IPS DF 19.7 (cell line): ENCODE results near the gene MAG.
A peak's percentile ranks its signal among the peaks of the same experiment; 100 is the strongest.

ENCODE experiments used
- DNase-seq: peaks from one replicate; pipeline ENCODE4 v3.0.0-alpha.2; 2013; ENCODE audit warnings: low read depth, low spot score

Gene MAG

DNA sequence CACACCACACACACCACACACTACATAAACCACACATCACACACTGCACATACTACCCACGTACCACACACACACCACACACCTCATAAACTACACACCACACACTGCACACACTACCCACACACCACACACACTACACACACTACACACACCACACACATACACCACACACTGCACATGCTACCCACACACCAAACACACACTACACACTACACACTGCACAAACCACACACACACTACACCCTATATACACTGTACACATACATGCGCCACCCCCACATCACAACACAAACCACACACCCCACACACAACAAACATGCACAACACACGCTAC, 5.5 kb downstream of the MAG start:
- DNase-seq = no peak

DNA sequence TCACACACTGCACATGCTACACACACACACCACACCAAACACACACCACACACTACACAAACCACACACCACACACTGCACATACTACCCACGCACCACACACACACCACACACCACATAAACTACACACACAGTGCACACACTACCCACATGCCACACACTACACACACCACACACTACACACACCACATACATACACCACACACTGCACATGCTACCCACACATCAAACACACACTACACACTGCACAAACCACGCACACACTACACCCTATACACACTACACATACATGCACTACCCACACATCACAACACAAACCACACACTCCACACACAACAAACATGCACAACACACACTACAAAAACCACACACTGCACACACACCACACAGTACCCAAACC, 6.0 kb downstream of the MAG start:
- DNase-seq = no peak

DNA sequence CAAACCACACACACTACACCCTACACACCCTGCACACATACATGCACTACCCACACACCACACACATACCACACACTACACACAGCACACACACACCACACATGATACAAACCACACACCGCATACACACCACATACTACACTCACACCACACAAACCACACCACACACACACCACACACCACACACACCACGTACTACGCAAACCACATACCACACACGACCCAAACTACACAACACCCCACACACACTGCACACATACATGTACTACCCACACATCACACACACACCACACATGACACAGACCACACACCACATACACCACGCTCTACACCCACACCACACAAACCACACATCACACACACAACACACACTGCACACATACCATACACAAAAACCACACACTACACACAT, 6.6 kb downstream of the MAG start:
- DNase-seq = no peak

DNA sequence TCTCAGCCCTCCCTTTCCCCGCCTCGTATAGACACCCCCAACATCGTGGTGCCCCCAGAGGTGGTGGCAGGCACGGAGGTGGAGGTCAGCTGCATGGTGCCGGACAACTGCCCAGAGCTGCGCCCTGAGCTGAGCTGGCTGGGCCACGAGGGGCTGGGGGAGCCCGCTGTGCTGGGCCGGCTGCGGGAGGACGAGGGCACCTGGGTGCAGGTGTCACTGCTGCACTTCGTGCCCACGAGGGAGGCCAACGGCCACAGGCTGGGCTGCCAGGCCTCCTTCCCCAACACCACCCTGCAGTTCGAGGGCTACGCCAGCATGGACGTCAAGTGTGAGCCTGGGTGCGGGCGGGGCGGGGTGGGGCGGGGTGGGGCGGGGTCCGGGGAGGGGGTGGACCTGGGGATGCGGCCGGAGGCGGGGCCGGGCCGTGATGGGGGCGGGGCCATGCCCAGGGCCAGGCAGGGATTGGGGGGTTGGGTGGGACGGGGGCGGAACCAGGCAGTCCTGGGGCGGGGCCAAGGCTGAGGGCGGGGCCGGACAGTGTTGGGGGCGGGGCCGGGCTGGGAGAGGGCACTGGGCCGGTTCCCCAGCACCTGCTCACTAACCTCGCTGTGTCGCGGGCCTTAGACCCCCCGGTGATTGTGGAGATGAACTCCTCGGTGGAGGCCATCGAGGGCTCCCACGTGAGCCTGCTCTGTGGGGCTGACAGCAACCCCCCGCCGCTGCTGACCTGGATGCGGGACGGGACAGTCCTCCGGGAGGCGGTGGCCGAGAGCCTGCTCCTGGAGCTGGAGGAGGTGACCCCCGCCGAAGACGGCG, 7.8 kb downstream of the MAG start:
- no peak for DNase-seq

DNA sequence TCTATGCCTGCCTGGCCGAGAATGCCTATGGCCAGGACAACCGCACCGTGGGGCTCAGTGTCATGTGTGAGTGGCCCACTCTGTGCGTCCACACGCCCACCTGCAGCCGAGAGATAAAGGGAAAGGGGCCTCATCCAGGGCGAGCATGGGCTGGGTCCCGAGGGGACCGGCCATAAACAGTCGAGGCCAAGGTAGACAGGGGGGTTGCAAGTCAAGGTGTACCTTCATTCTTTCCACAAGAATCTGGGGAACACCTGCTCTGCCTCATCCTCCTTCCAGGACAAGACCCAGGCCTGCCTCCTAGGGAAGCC, 8.3 kb downstream of the MAG start:
- DNase-seq = no peak

DNA sequence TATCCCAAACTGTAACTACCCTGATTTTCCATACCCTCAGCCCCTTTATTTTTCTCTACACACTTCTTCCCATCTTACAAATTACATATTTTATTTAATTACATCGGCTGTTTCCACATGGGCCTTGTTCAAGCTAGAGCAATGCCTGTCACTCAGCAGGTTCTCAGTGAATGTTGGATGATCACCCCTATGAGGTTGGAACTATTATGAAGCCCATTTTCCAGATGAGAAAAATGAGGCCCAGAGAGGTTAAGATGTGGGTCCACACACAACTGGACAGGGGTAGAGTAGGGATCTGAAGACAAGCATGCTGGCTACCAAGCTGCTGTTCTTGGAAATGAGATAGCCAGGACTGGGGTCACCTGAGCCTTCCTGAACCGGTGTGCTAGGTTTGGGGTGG, 10.0 kb downstream of the MAG start:
- DNase-seq = no peak

DNA sequence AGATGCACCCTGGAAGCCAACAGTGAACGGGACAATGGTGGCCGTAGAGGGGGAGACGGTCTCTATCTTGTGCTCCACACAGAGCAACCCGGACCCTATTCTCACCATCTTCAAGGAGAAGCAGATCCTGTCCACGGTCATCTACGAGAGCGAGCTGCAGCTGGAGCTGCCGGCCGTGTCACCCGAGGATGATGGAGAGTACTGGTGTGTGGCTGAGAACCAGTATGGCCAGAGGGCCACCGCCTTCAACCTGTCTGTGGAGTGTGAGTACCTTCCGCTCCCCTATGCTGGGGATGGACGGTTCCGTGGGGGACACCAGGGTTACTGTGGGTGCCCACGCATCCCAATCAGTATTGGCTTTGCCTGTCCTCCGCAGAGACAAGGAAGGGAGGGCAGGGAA, 10.5 kb downstream of the MAG start:
- no peak for DNase-seq

DNA sequence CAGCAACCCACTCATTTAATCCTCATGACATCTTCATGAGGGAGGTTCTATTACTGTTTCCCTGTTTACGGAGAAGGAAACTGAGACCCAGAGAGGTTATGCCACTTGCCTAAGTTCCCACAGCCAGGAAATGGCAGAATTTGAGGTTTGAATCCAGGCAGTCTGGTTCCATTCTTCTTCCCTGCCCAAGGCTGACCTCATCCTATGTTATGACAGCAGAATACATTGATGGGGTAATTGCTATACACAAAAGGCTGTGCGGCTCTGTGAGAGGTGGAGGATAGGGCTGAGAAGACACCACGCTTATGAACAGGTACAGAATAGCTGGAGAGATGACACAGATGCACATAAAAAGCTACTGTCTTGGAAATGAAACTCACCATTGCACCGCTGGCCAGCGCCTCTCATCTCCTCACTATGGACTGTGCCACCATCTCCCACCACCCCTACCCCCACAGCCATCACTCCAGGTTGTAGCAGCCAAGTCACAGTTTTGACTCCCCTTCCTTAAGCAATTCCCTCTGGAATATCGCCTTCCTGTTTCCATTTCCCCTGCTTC, 11.5 kb downstream of the MAG start:
- no peak for DNase-seq

DNA sequence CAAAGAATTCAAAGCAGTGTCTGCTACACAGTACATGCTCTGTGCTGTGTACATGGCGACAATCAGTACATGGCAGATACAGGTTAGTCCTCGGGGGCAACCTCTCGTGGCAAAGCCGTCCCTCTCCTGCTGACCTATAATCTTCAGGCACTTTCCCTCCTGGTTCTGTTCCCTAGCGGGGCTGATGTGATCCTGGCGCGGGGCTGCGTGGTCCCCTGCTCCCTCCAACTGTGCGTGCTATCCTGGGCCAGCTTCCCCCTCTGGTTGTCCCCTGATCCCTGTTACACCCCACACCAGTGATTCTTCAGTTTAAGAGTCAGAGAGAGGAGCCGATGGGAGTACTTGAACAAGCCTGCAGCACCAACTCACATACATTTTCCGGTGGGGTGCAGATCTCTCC, 12.1 kb downstream of the MAG start:
- DNase-seq = no peak

DNA sequence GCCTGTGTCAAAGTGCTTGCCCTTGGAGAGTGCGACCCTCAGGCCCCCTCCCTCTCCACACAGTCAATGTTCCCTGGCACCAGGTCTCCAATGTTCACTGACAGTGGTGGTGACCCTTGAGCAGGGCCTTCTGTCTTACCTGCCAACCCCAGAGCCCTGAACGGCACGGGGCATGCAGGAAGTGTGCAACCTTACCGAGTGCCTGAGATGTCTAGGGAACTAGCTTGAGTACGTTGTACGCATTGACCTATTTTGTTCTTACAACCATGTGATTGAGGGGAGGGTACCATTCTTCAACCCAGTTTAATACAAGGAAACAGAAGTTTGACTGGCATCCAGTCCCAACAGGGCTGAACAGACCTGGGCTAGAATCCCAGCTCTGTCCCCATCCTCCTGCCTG, 13.2 kb downstream of the MAG start:
- DNase-seq = no peak

DNA sequence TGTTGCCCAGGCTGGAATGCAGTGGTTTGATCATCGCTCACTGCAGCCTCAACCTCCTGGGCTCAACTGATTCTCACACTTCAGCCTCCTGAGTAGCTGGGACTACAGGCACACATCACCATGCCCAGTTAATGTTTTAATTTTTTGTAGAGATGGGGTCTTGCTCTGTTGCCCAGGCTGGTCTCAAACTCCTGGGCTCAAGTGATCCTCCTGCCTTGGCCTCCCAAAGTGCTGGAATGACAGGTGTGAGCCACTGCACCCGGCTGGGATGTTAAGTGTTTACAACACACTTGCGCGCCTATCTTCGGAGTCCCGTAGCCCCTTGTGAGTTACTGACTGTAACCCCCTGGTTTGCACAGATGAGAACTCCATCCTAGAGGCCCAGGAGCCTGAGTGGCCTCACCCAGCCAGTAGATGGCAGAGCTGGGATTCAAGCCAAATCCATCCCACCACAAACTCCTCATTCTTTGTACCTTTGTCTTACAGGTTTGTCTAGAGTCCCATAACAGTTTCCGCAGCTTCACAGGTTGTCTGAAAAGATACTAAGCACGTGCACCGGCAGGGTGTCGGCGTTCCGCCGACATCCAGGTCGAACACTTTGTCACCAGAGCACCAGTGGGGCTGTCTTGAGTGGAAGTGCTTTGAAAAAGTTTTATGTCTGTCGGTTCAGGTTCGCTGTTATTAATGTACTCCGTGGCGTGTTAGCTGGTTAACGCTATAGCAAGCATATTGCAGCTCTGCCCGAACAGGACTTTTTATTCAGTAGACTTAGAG, 14.7 kb downstream of the MAG start:
- peak; percentile 50 for DNase-seq

DNA sequence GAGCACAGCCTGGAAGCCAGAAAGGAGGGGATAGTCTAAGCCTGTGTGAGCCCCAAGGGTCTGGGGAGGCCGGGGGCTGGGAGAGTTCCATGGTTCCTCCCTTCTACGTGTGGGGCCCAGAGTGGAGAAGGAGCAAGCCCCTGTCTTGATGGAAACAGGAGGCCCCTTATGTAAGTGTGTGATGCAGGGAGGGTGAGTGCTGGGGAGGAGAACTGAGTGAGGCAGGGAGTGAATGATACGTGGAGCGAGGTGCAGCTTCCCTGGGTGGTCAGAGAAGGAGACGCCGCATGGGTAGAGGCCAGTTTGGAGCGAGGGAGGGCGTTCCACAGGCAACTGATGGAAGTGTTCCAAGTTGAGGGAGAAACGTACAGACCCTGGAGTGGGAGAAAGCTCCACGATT, 16.0 kb downstream of the MAG start:
- DNase-seq = no peak

DNA sequence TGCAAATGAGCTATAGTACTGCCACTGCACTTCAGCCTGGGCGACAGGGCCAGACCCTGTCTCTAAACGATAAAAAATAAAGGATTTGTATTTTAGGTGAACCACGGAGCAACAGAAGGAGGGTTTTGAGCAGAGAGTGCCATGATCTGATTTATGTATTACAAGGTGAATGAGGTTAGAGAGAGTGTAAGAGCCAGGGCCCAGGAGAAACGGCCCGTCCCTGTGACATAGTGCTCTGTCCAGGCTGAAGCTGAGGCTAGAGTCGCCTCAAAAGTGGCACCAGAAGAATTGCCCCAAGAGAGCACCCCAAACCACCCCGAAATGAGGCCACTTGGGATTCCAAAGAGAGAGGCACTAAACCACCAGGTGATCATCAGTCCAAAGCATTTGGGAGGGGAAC, 16.9 kb downstream of the MAG start:
- no peak for DNase-seq

DNA sequence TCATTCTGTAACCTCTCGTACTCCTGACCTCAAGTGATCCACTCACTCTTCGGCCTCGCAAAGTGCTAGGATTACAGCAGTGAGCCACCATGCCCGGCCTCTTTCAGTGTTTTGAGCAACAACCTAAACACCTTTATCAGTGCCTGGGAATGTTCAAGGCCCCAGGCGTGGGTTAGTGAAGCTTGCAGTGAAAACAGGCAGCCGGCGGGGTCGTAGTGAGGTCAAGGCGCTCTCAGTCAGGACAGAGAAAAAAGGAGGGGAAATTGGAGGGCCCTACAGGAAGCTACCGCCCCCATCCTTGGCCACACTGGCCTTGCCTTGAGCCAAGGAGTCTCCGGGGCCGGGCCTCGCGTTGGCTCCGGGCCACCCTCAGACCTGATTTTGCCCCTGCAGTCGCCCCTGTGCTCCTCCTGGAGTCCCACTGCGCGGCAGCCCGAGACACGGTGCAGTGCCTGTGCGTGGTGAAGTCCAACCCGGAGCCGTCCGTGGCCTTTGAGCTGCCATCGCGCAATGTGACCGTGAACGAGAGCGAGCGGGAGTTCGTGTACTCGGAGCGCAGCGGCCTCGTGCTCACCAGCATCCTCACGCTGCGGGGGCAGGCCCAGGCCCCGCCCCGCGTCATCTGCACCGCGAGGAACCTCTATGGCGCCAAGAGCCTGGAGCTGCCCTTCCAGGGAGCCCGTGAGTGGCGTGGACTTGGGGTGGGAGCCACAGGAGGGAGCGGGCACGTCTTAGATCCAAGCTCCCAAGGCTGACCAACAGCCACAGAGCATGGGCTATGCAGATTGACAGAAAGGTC, 17.7 kb downstream of the MAG start:
- DNase-seq = no peak

DNA sequence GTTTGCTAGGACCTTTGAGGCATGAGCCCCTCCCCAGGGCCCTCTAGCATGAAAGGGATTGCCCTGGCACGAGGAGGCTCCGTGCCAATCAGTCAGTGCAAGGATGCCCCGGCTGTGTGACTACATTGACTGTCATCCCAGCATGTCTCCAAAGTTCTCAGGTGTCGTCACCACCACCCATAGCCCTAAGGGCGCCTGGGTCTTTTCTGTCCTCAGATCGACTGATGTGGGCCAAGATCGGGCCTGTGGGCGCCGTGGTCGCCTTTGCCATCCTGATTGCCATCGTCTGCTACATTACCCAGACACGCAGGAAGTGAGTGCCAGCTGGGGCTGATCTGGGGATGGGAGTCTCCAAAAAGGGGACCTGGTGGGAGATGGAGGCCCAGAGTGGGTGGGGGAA, 18.4 kb downstream of the MAG start:
- no peak for DNase-seq

DNA sequence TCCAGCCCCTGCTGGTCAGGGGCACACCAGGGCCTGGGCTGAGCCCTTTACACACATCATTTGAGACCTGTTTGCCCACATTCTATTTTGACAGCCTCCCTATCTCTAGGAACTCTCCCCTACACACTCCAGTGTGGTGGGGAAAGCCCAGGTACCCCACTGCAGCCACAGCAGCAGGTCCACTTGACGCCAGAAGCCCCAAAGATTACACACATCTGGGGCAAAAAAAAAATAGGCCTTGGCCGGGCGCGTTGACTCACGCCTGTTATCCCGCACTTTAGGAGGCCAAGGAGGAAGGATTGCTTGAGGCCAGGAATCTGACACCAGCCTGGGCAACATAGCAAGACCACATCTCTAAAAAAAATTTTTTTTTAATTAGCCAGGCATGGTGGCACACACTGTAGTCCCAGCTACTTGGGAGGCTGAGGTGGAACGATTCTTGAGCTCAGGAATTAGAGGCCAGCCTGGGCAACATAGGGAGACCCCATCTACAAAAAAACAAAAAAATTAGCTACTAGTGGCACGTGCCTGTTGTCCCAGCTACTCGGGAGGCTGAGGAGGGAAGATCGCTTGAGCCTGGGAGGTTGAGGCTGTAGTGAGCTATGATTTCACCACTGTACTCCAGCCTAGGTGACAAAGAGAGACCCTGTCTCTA, 19.0 kb downstream of the MAG start:
- DNase-seq = no peak

DNA sequence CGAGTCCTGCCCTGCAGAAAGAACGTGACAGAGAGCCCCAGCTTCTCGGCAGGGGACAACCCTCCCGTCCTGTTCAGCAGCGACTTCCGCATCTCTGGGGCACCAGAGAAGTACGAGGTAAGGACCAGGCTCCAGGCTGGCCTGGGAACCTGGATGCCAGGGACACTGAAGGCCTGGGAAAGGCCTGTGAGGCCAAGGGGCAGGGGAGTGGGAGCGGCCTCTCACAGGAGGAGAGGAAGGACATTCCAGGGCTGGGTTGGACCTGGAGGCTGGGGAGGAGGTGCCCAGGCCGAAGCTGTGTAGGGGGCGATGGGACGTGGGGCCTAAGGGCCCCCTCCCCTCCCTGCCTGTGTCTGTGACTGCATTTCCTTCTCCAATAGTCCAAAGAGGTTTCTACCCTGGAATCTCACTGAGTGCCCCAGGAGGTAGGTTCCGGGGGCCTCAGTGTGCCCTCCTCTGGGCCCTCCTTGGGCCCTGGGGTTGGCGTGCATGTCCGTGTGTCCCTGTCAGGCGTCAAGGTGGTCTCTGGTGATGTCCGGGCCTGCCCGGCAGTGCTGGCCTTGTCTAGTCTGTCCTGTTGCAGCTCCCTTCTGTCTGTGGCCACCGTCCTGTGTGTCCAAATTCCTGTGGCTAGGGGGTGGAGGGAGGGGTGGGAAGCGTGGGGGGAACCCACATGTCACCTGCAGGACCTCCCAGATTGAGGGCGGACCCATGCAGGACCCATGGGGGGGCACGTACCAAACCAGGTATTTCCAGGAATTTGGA, 20.1 kb downstream of the MAG start:
- DNase-seq = no peak

DNA sequence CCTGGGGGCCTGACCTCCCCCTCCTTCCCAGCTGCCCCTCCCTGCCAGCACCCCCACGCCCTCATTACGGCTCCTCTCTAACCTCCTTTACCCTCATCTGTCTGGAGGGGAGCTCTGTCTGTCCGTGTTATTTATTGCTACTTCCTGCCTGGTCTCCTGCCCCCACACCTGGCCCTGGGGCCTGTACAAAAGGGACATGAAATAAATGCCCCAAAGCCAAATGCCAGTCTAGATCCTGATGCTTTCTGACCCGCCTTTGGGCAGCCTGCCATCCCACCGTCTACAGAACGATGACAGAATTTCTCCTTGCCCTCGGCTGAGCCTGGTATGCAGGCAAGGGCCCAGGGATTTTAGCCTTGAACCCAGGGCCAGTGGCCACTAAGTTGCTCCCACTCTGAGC, 21.6 kb downstream of the MAG start:
- DNase-seq = no peak

DNA sequence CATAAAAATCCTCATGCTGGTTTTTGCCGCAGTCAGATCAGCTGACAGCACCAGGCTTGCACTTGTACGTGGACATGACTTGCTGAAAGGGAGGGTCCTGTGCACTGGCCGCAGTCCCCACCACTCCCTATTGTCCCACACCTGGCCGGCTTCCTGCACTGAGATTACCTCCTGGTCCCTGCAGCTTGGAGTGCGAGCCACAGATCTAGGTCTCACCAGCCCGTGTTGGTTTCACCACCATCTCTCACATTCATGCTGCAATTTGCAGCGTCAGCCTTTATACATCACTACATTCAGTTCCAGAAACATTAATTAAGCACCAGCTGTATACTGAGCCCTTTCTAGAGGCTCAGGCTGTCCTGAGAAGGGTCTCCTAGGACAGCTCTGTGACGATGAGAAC, 22.1 kb downstream of the MAG start:
- DNase-seq = no peak

DNA sequence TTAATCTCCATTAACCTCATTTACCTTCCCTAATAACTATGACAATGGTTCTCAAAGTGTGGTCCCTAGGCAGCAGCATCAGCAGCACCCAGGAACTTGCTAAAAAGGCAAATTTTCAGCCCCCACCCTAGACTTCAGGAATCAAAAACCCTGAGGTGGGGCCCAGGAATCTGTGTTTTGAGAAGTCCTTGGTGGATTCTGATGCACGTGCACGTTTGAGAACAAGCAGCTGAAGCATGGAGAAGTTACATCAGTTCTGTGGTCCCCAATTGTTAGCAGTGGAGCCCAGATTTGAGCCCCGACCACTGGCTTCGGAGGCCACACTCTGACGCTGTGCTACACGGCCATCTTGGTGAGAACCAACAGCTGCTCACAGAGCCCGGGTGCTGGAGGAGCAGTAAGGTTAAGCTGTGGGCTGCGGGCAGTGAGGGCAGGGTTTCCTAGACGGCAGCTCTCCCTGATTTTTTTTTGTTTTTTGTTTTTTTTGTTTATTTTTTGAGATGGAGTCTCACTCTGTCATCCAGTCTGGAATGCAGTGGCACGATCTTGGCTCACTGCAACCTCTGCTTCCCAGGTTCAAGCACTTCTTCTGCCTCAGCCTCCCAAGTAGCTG, 23.0 kb downstream of the MAG start:
- DNase-seq = no peak

DNA sequence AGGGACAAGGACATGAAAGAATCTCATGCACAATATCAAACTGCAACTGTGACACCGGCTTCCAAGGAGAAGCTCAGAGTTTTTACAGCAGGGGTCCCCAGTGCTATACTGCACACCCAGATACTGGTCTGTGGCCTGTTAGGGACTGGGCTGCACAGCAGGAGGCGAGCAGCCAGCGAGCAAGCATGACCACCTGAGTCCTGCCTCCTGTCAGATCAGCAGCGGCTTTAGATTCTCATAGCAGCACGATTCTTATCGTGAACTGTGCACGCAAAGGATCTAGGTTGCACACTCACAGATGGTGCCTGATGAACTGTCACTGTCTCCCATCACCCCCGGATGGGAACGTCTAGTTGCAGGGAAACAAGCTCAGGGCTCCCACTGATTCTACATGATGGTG, 23.9 kb downstream of the MAG start:
- no peak for DNase-seq
